ENCODE results near the gene CTAG2.

- TF ChIP-seq, protein P1, sequence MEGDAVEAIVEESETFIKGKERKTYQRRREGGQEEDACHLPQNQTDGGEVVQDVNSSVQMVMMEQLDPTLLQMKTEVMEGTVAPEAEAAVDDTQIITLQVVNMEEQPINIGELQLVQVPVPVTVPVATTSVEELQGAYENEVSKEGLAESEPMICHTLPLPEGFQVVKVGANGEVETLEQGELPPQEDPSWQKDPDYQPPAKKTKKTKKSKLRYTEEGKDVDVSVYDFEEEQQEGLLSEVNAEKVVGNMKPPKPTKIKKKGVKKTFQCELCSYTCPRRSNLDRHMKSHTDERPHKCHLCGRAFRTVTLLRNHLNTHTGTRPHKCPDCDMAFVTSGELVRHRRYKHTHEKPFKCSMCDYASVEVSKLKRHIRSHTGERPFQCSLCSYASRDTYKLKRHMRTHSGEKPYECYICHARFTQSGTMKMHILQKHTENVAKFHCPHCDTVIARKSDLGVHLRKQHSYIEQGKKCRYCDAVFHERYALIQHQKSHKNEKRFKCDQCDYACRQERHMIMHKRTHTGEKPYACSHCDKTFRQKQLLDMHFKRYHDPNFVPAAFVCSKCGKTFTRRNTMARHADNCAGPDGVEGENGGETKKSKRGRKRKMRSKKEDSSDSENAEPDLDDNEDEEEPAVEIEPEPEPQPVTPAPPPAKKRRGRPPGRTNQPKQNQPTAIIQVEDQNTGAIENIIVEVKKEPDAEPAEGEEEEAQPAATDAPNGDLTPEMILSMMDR (IDR thresholded peaks at IDR 0.05): no peak
- TF ChIP-seq POLR2A (IDR thresholded peaks at IDR 0.05): no peak
Observed at GRCh38 chrX:154602766-154603437, 50.5 kb downstream of the CTAG2 start.

All from heart left ventricle (tissue), 13 donors.